Measurements from ENCODE around the gene SLC44A4.
"Not testable (repeated sequence)": the region's sequence is repeated elsewhere in the genome, so short reads cannot be mapped to it uniquely, and the experiment has no call there.

SLC44A4 gene

DNA sequence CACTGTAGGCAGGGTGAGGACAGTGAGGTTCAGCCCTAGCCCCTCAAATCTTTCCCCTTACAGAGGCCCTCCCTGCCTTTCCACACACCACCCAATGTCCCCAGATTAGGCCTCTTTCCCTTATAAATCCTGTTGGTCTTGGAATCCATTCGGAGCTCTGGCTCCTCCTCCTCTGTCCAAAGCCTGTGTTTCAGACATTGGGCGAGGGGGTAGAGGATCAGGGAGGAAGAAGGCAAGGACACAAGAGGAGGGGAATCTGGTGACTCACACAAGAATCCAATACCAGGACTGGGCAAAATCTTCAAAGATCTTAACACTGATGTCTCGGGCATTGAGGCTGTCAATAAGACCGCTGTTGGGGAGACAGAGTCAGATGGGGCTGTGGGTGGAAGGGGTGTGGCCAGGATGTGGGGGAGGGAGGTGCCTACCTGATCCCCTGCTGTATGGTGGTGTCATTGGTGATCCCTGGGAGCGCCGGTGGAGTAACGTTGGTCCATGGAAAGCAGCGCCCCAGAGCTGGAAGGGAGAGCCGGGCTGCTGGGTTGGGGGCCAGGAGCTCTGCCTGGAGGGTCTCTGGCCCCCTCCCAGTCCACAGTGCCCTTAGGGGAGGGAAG is 7.6 kb downstream of the SLC44A4 start:
- Histone ChIP-seq H3K4me3 (ENCODE audit: low read depth in 1 of 2, low read length in 2 of 2) (no peak overlapping the region), H3K9me3 (ENCODE audit: control insufficient read depth in 1 of 2, low read length in 2 of 2) (no peaks in the 10 kb centered on the region), H3K9ac (ENCODE audit: low read depth in 1 of 2, low read length in 2 of 2) (no peak overlapping the region), H3K4me1 (ENCODE audit: control insufficient read depth in 1 of 2, insufficient read depth in 2 of 2, low read length in 2 of 2) (peaks cover 0 to 8% of the 10 kb centered on the region in 2 donors), H3K27me3 (ENCODE audit: control insufficient read depth in 1 of 2, insufficient read depth in 2 of 2, low read length in 2 of 2) (no peaks in the 10 kb centered on the region), H3K27ac (ENCODE audit: low read depth, low read length) (no peak overlapping the region), H3K36me3 (ENCODE audit: control insufficient read depth in 1 of 2, insufficient read depth in 2 of 2, low read length in 2 of 2) (peaks cover 32 to 40% of the 10 kb centered on the region in 2 donors)

DNA sequence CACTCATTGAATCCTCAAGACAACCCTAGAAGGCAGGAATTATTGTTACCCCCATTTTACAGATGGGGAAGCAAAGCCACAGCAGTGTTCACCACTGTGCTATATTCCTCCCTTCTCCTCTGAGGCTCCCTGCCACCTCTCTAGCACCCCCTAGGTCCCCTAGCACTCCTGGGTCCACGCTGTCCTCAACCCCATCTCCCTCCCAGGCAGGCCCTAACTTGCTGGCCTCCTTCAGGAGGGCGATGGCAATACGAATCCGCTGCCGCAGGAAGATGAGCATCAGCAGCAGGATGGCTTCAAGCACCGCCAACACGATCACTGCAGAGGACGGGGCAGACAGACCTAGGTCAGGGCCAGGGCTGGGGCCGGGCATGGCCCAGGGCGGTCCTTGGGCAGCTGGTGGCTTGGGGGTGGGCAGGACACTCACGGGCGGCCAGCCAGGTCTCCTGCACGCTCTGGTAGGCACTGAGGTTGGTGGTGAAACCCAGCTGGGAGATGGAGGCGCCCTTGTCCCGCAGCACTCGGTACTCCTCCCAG is 8.3 kb downstream of the SLC44A4 start:
- Histone ChIP-seq H3K9me3 (ENCODE audit: control insufficient read depth in 1 of 2, low read length in 2 of 2) (no peaks in the 10 kb centered on the region), H3K27ac (ENCODE audit: low read depth, low read length) (no peak overlapping the region), H3K27me3 (ENCODE audit: control insufficient read depth in 1 of 2, insufficient read depth in 2 of 2, low read length in 2 of 2) (no peaks in the 10 kb centered on the region), H3K4me3 (ENCODE audit: low read depth in 1 of 2, low read length in 2 of 2) (no peak overlapping the region), H3K4me1 (ENCODE audit: control insufficient read depth in 1 of 2, insufficient read depth in 2 of 2, low read length in 2 of 2) (peaks cover 0 to 2% of the 10 kb centered on the region in 2 donors), H3K9ac (ENCODE audit: low read depth in 1 of 2, low read length in 2 of 2) (no peak overlapping the region), H3K36me3 (ENCODE audit: control insufficient read depth in 1 of 2, insufficient read depth in 2 of 2, low read length in 2 of 2) (peaks cover 26 to 42% of the 10 kb centered on the region in 2 donors)

DNA sequence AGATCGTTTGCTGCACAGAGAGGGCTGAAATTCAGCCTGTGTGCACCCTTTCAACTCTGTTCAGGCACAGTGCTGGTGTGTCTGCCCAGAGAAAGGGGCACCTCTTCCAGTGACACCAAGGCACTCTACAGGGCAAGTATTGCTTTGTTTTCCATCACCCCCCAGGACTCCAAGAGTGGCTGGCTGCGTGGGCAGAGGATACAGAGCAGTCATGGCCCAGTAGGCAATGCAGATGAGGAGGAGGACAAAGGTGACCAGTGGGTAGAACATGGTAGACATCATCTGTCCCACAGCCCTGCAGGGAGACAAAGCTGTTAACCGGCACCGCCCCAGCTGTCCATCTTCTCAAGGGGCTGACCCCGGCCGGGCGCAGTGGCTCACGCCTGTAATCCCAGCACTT is 9.5 kb downstream of the SLC44A4 start:
- Histone ChIP-seq H3K9ac (ENCODE audit: low read depth in 1 of 2, low read length in 2 of 2) (no peak overlapping the region), H3K36me3 (ENCODE audit: control insufficient read depth in 1 of 2, insufficient read depth in 2 of 2, low read length in 2 of 2) (peaks cover 16 to 36% of the 10 kb centered on the region in 2 donors), H3K27me3 (ENCODE audit: control insufficient read depth in 1 of 2, insufficient read depth in 2 of 2, low read length in 2 of 2) (no peaks in the 10 kb centered on the region), H3K4me3 (ENCODE audit: low read depth in 1 of 2, low read length in 2 of 2) (no peak overlapping the region), H3K9me3 (ENCODE audit: control insufficient read depth in 1 of 2, low read length in 2 of 2) (no peaks in the 10 kb centered on the region), H3K27ac (ENCODE audit: low read depth, low read length) (no peak overlapping the region), H3K4me1 (ENCODE audit: control insufficient read depth in 1 of 2, insufficient read depth in 2 of 2, low read length in 2 of 2) (no peaks in the 10 kb centered on the region)

DNA sequence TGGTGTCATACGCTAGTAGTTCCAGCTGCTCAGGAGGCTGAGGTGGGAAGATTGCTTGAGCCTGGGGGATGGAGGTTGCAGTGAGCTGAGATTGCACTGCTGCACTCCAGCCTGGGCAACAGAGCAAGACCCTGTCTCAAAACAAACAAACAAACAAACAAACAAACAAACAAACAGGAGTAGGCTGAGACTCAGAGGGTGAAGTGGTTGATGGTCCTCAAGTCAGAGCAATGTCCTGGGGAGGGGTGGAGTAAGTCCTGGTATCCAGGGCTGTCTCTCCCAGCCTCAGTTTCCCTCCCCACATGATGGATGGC is 10.2 kb downstream of the SLC44A4 start:
- H3K4me3 ChIP-seq (ENCODE audit: low read depth in 1 of 2, low read length in 2 of 2); H3K4me1 ChIP-seq (ENCODE audit: control insufficient read depth in 1 of 2, insufficient read depth in 2 of 2, low read length in 2 of 2); H3K27ac ChIP-seq (ENCODE audit: low read depth, low read length); H3K27me3 ChIP-seq (ENCODE audit: control insufficient read depth in 1 of 2, insufficient read depth in 2 of 2, low read length in 2 of 2); H3K9ac ChIP-seq (ENCODE audit: low read depth in 1 of 2, low read length in 2 of 2); H3K9me3 ChIP-seq (ENCODE audit: control insufficient read depth in 1 of 2, low read length in 2 of 2): not testable (repeated sequence)
- peaks cover 13 to 33% of the 10 kb centered on the region in 2 donors for H3K36me3 ChIP-seq (ENCODE audit: control insufficient read depth in 1 of 2, insufficient read depth in 2 of 2, low read length in 2 of 2)

DNA sequence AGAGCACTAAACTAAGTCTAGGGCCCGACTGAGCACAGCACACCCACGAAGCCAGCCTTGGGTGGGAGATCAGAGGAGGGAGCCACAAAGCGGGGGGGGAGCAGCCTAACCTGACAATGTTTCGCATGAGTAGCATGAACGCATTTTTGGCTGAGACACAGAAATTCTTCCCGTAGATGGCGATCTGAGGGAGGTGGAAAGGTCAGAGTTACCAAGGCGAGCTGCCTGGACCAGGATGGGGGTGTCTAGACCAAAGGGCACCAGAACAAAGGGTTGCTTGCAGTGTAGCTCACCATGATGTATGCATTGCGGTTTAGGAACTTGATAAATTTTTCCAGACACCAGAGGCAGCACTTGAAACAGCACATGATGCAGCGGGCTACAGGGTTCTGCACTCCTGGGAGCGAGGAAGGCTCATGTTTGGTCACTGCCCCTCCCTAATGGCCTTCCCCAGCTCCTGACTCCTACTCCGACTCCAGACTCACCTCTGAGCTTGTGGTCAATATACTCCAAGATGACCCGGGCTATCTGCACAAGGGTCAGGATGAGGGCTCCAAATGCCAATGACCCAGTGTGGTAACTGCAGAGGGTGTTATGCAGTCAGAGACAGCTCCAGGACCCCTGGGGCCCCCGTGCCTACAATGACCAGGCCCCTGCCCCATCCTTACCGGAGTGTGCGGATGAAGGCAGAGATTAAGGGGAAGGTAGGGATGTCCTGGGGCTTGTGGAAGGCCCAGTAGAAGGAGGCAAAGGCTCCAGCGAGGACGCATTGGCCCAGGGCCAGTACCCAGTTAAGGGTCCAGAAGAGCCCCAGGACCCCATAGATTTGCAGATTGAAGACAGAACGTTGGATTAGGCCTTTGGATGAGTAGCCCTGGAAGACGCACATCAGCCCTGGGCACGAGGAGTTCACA is 13.3 kb downstream of the SLC44A4 start:
- Histone ChIP-seq H3K9ac (ENCODE audit: low read depth in 1 of 2, low read length in 2 of 2) (no peak overlapping the region), H3K9me3 (ENCODE audit: control insufficient read depth in 1 of 2, low read length in 2 of 2) (no peaks in the 10 kb centered on the region), H3K4me1 (ENCODE audit: control insufficient read depth in 1 of 2, insufficient read depth in 2 of 2, low read length in 2 of 2) (peaks cover 6 to 14% of the 10 kb centered on the region in 2 donors), H3K36me3 (ENCODE audit: control insufficient read depth in 1 of 2, insufficient read depth in 2 of 2, low read length in 2 of 2) (peaks cover 11 to 36% of the 10 kb centered on the region in 2 donors), H3K4me3 (ENCODE audit: low read depth in 1 of 2, low read length in 2 of 2) (no peak overlapping the region), H3K27me3 (ENCODE audit: control insufficient read depth in 1 of 2, insufficient read depth in 2 of 2, low read length in 2 of 2) (no peaks in the 10 kb centered on the region), H3K27ac (ENCODE audit: low read depth, low read length) (no peak overlapping the region)

DNA sequence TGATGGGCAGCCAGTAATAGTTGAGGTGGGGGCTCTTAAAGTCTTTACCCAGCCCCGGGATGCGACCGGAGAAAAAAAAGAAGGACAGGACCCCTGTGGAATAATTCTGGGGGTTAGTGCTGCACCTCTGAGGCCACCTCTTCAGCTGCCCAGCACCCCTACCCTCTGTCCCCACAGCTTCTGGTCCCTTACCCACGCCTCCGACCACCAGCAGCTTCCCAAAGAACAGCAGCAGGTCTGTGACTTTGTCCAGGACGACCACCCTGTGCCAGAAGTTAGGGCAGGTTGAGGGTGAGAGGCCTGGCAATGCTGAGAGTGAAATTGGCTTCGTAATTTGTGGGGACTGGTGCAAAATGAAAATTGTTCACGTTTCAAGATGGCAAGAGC is 14.0 kb downstream of the SLC44A4 start:
- H3K9ac ChIP-seq (ENCODE audit: low read depth in 1 of 2, low read length in 2 of 2) = no peak overlapping the region
- H3K4me1 ChIP-seq (ENCODE audit: control insufficient read depth in 1 of 2, insufficient read depth in 2 of 2, low read length in 2 of 2) = peaks cover 6 to 14% of the 10 kb centered on the region in 2 donors
- no peak overlapping the region for H3K27ac ChIP-seq (ENCODE audit: low read depth, low read length)
- H3K27me3 ChIP-seq (ENCODE audit: control insufficient read depth in 1 of 2, insufficient read depth in 2 of 2, low read length in 2 of 2) = no peaks in the 10 kb centered on the region
- H3K4me3 ChIP-seq (ENCODE audit: low read depth in 1 of 2, low read length in 2 of 2) = no peak overlapping the region
- peaks cover 8 to 36% of the 10 kb centered on the region in 2 donors for H3K36me3 ChIP-seq (ENCODE audit: control insufficient read depth in 1 of 2, insufficient read depth in 2 of 2, low read length in 2 of 2)
- no peaks in the 10 kb centered on the region for H3K9me3 ChIP-seq (ENCODE audit: control insufficient read depth in 1 of 2, low read length in 2 of 2)

DNA sequence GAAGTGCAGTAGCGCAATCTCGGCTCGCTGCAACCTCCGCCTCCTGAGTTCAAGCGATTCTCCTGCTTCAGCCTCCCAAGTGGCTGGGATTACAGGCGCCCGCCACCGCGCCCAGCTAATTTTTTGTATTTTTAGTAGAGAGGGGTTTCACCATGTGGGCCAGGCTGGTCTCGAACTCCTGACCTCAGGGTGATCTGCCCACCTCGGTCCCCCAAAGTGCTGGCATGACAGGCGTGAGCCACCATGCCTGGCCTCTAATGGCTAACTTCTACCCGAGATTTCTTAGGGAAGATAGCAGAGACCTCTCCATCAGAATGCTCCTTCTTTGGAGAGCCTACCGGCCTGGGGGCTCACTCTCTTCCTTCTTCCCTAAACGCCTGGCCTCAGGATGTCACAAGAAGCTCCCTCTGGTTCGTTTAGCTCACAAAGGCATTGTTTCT is 14.7 kb downstream of the SLC44A4 start:
- H3K9me3 ChIP-seq (ENCODE audit: control insufficient read depth in 1 of 2, low read length in 2 of 2) = not testable (repeated sequence)
- H3K9ac ChIP-seq (ENCODE audit: low read depth in 1 of 2, low read length in 2 of 2) = peak overlapping the region in 1 of 2 donors; percentile 48

DNA sequence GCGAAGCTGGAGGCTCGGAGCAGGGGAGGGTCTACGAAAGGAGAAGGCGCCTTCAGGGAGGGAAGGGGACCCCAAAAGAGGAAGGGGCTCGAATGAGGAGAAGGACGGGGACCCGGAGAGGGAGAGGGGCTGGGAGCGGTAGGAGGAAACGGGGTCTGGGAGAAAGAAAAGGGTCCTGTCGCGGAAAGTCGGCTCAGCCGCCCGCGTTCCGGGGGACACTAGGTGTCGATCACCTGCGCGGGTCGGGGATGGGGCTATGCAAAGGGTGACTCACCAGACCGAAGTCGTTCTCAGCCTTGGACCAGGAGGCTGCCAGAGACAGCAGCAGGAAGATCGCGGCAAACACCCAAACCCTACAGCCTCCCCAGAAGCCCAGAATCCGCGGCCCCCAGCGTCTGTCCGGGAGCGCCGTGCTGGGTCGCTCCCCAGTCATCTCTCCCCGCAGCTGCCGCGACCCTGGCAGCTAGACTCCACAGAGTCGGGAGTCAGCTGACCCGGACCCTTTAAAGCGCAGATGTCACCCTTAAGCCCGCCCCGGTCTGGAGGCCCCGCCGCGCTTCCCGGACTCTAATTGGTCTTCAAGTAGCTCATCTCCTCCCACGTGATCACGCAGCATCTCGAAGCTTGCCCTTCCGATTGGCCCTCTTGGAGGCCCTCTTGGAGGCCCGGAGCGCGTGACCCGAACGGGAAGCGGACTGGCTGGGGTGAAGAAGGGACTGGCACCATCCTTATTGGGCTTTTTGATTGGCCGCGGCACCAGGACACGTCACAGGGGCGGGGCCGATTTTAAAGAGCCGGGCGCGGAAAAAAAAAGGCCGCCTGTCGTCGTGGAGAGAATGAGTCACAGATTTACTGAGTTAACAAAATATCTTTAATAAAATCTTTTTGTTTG is 16.2 kb downstream of the SLC44A4 start, which contains the start of gene NEU1:
NEU1 (minus strand) TSS at position 478 of the 892 bp plus-strand sequence; CDS start at position 433, 45 bp downstream.
- Histone ChIP-seq H3K4me1 (ENCODE audit: control insufficient read depth in 1 of 2, insufficient read depth in 2 of 2, low read length in 2 of 2) (peaks cover 6 to 14% of the 10 kb centered on the region in 2 donors), H3K36me3 (ENCODE audit: control insufficient read depth in 1 of 2, insufficient read depth in 2 of 2, low read length in 2 of 2) (peaks cover 13 to 40% of the 10 kb centered on the region in 2 donors), H3K4me3 (ENCODE audit: low read depth in 1 of 2, low read length in 2 of 2) (peak within 1 kb of the TSS; percentile 80 to 94), H3K27me3 (ENCODE audit: control insufficient read depth in 1 of 2, insufficient read depth in 2 of 2, low read length in 2 of 2) (no peaks in the 10 kb centered on the region), H3K9ac (ENCODE audit: low read depth in 1 of 2, low read length in 2 of 2) (peak within 1 kb of the TSS; percentile 83 to 98), H3K27ac (ENCODE audit: low read depth, low read length) (peak within 1 kb of the TSS; percentile 86), H3K9me3 (ENCODE audit: control insufficient read depth in 1 of 2, low read length in 2 of 2) (no peaks in the 10 kb centered on the region)

More for the DNA sequence above, 14.7 kb downstream of the SLC44A4 start:
- H3K27ac ChIP-seq (ENCODE audit: low read depth, low read length); H3K27me3 ChIP-seq (ENCODE audit: control insufficient read depth in 1 of 2, insufficient read depth in 2 of 2, low read length in 2 of 2): not testable (repeated sequence)
- Histone ChIP-seq H3K36me3 (ENCODE audit: control insufficient read depth in 1 of 2, insufficient read depth in 2 of 2, low read length in 2 of 2) (peaks cover 12 to 41% of the 10 kb centered on the region in 2 donors), H3K4me1 (ENCODE audit: control insufficient read depth in 1 of 2, insufficient read depth in 2 of 2, low read length in 2 of 2) (peaks cover 6 to 14% of the 10 kb centered on the region in 2 donors), H3K4me3 (ENCODE audit: low read depth in 1 of 2, low read length in 2 of 2) (peak overlapping the region; percentile 41 to 48)

DNA sequence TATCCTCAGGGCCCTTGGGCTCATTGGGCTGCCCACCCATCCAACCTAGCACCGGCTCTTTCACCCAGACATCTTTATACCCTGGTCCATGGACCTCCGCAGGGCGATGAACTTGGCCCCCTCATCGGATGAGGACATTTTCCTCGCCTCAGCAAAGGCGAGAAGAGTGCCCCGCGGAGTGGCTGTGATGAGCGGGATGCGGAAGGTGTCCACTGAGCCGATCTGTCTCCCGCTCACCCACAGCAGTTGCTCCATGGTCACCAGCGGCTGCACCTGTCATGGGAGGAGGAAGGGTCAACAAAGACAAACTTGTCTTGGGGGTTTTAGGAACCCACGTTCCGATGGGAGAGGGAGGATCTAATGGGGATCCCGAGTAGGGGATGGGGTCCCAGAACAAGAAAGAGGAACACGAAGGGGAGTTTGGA is 16.9 kb downstream of the SLC44A4 start:
- no peaks in the 10 kb centered on the region for H3K27me3 ChIP-seq (ENCODE audit: control insufficient read depth in 1 of 2, insufficient read depth in 2 of 2, low read length in 2 of 2)
- H3K27ac ChIP-seq (ENCODE audit: low read depth, low read length) = no peak overlapping the region
- no peaks in the 10 kb centered on the region for H3K9me3 ChIP-seq (ENCODE audit: control insufficient read depth in 1 of 2, low read length in 2 of 2)
- H3K36me3 ChIP-seq (ENCODE audit: control insufficient read depth in 1 of 2, insufficient read depth in 2 of 2, low read length in 2 of 2) = peaks cover 18 to 46% of the 10 kb centered on the region in 2 donors
- peaks cover 6 to 14% of the 10 kb centered on the region in 2 donors for H3K4me1 ChIP-seq (ENCODE audit: control insufficient read depth in 1 of 2, insufficient read depth in 2 of 2, low read length in 2 of 2)
- H3K9ac ChIP-seq (ENCODE audit: low read depth in 1 of 2, low read length in 2 of 2) = peak overlapping the region; percentile 83 to 98
- H3K4me3 ChIP-seq (ENCODE audit: low read depth in 1 of 2, low read length in 2 of 2) = peak overlapping the region; percentile 80 to 94
